Omental fat pad (tissue), 4 donors: ENCODE results near the gene MTHFSD. TPM values are rescaled to one million over a fixed set of nuclear protein-coding genes. Genes with fewer than 3 reads are reported as not detected.

Source experiments
- ATAC-seq: fragments of 150-250 bp; one replicate; pipeline ENCODE4 v1.9.1; 2016; ENCODE audit warnings: mild to moderate bottlenecking, moderate library complexity; ENCODE audit not compliant: low FRiP score
- DNase-seq: peaks from one replicate; pipeline ENCODE4 v3.0.0-alpha.2; 2019; ENCODE audit warnings: low spot score
- total RNA-seq, 4 donors: library from RNA; depleted of rRNA; stranded (reverse); fragments of >200 nt; gene quantifications; one replicate each; pipeline ENCODE4 v1.1.0, GENCODE V29; 2016
- TF ChIP-seq, protein P1 (sequence below), 3 donors: fragments of 450-650 bp; IDR thresholded peaks; one replicate each; pipeline ENCODE4 v1.5.1; 2016 to 2017; ENCODE audit warnings: antibody characterized with exemption in 3 of 3, mild to moderate bottlenecking in 3 of 3, moderate library complexity in 2 of 3

Gene MTHFSD
- total RNA-seq, 4 donors from 2014 or later: 6.4 to 20.2 (median 9.1) TPM

DNA sequence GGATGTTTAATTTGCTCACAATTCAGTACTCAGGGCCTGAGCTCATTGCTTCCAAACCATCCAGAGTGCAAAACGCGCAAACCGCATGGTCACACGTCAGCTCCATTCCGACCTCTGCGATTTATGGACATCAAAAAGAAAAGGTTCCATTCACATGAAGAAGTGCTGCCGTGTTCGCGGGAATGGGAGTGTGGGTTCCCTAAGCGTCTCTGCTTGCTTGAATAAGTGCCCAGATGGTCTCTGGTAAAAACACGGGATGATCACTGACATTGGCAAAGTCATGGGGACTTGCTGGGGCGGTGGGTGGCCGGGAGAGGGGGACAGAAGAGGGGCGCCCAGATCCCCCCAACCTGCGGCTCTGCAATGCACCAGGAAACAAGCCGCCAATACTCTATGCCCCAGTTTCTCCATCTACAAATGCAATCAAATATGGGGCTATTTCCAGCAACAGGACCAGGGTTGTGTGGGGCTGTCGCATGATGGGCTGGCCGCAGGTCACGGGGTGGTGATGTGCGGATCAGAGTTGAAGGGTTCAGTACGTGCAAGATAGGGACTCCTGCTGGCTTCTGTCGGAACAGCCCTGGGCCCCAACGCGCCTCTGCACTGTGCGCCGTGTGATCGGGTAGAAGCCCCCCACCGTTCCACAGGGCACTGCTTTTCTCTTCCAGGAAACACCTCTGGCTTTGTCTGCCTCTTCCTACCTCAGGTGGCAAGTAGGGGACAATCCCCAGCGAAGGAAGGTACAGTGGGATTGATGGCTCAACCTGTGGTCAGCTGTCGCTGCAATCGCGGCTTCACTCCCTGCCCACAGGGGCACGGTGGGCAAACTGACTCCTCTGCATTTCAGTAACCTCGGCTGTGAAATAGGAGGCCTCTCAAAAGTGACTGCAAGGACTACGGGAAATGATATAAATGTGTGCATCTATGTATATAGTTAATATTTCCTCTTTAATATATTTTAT lies 33.5 kb downstream of the MTHFSD start:
- no peak for DNase-seq
- TF ChIP-seq, protein P1, sequence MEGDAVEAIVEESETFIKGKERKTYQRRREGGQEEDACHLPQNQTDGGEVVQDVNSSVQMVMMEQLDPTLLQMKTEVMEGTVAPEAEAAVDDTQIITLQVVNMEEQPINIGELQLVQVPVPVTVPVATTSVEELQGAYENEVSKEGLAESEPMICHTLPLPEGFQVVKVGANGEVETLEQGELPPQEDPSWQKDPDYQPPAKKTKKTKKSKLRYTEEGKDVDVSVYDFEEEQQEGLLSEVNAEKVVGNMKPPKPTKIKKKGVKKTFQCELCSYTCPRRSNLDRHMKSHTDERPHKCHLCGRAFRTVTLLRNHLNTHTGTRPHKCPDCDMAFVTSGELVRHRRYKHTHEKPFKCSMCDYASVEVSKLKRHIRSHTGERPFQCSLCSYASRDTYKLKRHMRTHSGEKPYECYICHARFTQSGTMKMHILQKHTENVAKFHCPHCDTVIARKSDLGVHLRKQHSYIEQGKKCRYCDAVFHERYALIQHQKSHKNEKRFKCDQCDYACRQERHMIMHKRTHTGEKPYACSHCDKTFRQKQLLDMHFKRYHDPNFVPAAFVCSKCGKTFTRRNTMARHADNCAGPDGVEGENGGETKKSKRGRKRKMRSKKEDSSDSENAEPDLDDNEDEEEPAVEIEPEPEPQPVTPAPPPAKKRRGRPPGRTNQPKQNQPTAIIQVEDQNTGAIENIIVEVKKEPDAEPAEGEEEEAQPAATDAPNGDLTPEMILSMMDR (IDR thresholded peaks at IDR 0.05): no peak
- ATAC-seq: no peak

- DNase-seq: no peak
- no peak for ATAC-seq
- TF ChIP-seq, protein P1 (IDR thresholded peaks at IDR 0.05): no peak
Measured at GRCh38 chr16:86520317-86521210, 34.5 kb downstream of the MTHFSD start.

GRCh38 chr16:86519649-86520316 lies 35.3 kb downstream of the MTHFSD start:
- peak; percentile 41 for DNase-seq
- peak; percentile 57 for ATAC-seq

DNA sequence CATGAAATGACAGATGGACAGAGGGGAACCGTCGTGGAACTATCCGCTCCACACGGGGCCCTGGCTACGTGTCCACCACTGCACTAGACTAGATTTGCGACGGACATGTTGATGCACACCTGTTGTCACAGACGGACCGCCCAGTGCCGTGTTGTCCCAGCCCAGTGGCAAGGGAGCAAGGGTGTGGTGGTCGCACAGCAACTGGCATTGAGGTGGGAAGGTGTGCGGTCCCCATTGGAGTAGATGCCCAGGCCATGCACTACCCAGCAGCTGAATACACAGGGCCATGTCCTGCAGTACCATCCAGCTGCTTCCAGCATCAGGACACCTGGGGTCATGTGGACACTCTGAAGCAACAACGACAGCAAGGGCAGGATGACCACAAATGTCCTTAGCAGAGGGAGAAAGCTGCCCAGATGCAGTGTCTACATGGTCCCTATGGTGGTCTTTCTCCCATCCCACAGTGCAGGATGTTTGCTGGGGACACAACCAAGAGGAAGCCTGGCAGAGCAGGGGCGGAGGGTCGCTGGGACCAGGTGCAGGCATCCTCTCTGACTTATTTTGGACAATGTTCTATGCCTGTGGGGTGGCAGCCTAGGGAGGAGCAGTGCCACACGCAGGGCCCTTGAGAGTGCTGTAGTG lies 35.9 kb downstream of the MTHFSD start:
- TF ChIP-seq, protein P1 (IDR thresholded peaks at IDR 0.05): no peak
- ATAC-seq (no peak), DNase-seq (no peak)

More at GRCh38 chr16:86519649-86520316, 35.3 kb downstream of the MTHFSD start:
- TF ChIP-seq, protein P1 (IDR thresholded peaks at IDR 0.05): peak in 2 of 3 donors; percentile 67 to 85

GRCh38 chr16:86517652-86518258 lies 37.3 kb downstream of the MTHFSD start:
- TF ChIP-seq, protein P1 (IDR thresholded peaks at IDR 0.05): peak in 1 of 3 donors; percentile 47
- no peak for DNase-seq
- peak; percentile 53 for ATAC-seq

DNA sequence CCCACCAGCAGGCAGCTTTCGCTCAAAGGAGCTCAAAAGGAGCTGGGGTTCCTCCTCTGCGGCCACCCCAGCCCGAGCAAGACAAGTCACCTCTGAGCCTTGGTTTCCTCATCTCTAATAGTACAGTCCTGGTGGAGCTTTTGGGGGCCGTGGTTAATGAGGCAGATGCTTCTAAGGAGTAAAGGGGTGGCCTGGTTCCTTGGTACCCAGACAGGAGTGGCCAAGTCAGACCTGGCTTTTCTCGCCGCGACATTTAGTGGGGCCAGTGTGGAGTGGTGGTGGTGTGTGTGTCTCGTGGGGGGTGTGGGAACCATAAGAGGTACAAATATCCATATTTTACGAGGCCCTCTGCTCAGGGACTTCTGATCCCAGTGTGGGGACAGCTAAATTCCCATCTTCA lies 38.0 kb downstream of the MTHFSD start:
- ATAC-seq: no peak
- DNase-seq: no peak
- TF ChIP-seq, protein P1 (IDR thresholded peaks at IDR 0.05): no peak
